ENCODE data around the gene SYNJ2. TPM values are rescaled to one million over a fixed set of nuclear protein-coding genes. Genes with fewer than 3 reads are reported as not detected.

The SYNJ2 gene
- total and polyA plus RNA-seq, 4 donors: 3.4 to 8.8 (median 4.8) TPM

DNA sequence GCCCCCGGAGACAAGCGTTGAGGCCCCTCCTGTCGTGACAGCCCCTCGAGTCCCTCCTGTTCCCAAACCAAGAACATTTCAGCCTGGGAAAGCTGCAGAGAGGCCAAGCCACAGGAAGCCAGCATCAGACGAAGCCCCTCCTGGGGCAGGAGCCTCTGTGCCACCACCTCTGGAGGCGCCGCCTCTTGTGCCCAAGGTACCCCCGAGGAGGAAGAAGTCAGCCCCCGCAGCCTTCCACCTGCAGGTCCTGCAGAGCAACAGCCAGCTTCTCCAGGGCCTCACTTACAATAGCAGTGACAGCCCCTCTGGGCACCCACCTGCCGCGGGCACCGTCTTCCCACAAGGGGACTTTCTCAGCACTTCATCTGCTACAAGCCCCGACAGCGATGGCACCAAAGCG, 114.0 kb downstream of the SYNJ2 start:
- H3K27me3 ChIP-seq (ENCODE audit: control insufficient read depth in 3 of 3, insufficient read depth in 3 of 3, low read length in 2 of 3): no peaks in the 10 kb centered on the region
- no peak for DNase-seq
- 94 to 95% methylated on average over 15 of the region's 15 CpGs for WGBS, 2 donors
- no peak overlapping the region for H3K9ac ChIP-seq (ENCODE audit: insufficient read depth in 1 of 2, low read length in 2 of 2)
- H3K27ac ChIP-seq (ENCODE audit: low read depth in 1 of 2, low read length in 1 of 2): no peak overlapping the region
- peaks cover 0 to 2% (median 0%) of the 10 kb centered on the region in 5 donors for H3K4me1 ChIP-seq (ENCODE audit: control insufficient read depth in 5 of 5, insufficient read depth in 5 of 5, low read length in 5 of 5)
- TF ChIP-seq, protein P1, sequence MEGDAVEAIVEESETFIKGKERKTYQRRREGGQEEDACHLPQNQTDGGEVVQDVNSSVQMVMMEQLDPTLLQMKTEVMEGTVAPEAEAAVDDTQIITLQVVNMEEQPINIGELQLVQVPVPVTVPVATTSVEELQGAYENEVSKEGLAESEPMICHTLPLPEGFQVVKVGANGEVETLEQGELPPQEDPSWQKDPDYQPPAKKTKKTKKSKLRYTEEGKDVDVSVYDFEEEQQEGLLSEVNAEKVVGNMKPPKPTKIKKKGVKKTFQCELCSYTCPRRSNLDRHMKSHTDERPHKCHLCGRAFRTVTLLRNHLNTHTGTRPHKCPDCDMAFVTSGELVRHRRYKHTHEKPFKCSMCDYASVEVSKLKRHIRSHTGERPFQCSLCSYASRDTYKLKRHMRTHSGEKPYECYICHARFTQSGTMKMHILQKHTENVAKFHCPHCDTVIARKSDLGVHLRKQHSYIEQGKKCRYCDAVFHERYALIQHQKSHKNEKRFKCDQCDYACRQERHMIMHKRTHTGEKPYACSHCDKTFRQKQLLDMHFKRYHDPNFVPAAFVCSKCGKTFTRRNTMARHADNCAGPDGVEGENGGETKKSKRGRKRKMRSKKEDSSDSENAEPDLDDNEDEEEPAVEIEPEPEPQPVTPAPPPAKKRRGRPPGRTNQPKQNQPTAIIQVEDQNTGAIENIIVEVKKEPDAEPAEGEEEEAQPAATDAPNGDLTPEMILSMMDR (IDR thresholded peaks at IDR 0.05; ENCODE audit: control extremely low read depth, extremely low read depth): no peak
- peaks cover 0 to 34% (median 13%) of the 10 kb centered on the region in 4 donors for H3K36me3 ChIP-seq (ENCODE audit: control insufficient read depth in 4 of 4, insufficient read depth in 4 of 4, low read length in 4 of 4)
- H3K9me3 ChIP-seq (ENCODE audit: control insufficient read depth in 4 of 4, insufficient read depth in 3 of 4, low read length in 3 of 4): no peaks in the 10 kb centered on the region
- no peak overlapping the region for H3K4me3 ChIP-seq
- ATAC-seq (ENCODE audit: insufficient read depth, low FRiP score): no peak

DNA sequence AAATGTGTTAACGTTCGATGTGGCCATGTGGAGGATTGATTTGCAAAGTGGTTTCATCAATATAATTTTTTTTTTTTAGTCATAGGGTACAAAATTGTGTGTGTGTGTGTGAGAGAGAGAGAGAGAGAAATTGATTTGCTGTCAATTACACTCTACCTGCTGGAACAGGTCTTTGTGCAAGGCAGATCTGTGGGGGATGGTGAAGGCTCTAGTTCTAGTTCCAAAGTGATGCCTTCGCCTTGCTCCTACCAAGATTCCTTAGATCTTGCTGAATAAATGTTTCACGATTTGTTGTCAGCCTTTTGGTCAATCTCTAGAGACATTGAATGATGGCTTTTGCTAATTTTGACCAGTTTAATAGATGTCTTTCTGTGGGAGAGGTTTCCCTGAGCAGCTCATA, 121.6 kb downstream of the SYNJ2 start:
- TF ChIP-seq, protein P1 (IDR thresholded peaks at IDR 0.05; ENCODE audit: control extremely low read depth, extremely low read depth): no peak
- H3K27ac ChIP-seq (ENCODE audit: low read depth in 1 of 2, low read length in 1 of 2): no peak overlapping the region
- H3K27me3 ChIP-seq (ENCODE audit: control insufficient read depth in 3 of 3, insufficient read depth in 3 of 3, low read length in 2 of 3): no peaks in the 10 kb centered on the region
- no peak overlapping the region for H3K4me3 ChIP-seq
- ATAC-seq (ENCODE audit: insufficient read depth, low FRiP score): no peak
- H3K36me3 ChIP-seq (ENCODE audit: control insufficient read depth in 4 of 4, insufficient read depth in 4 of 4, low read length in 4 of 4): no peaks in the 10 kb centered on the region
- peaks cover 0 to 2% (median 0%) of the 10 kb centered on the region in 5 donors for H3K4me1 ChIP-seq (ENCODE audit: control insufficient read depth in 5 of 5, insufficient read depth in 5 of 5, low read length in 5 of 5)
- DNase-seq: no peak
- 92 to 94% methylated on average over 4 of the region's 4 CpGs for WGBS, 2 donors
- H3K9ac ChIP-seq (ENCODE audit: insufficient read depth in 1 of 2, low read length in 2 of 2): no peak overlapping the region
- no peaks in the 10 kb centered on the region for H3K9me3 ChIP-seq (ENCODE audit: control insufficient read depth in 4 of 4, insufficient read depth in 3 of 4, low read length in 3 of 4)

DNA sequence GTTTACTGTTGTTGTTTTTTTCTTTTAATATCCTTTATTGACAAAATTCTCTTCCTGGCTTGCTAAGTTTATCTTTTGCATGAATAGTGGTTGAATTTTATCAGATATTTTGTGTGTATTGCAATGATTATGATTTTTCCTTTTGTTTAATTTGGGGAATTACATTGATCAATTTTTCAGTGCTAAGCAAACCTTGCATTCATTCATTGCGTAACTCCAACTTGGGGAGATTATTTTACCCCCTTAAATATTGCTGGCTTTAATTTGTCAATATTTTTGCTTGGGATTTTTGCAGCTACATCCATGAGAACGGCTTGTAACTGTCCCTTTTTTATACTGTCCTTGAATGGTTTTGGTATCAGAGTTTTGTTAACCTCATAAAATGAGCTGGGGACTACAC, 123.0 kb downstream of the SYNJ2 start:
- Histone ChIP-seq H3K27me3 (ENCODE audit: control insufficient read depth in 3 of 3, insufficient read depth in 3 of 3, low read length in 2 of 3) (no peaks in the 10 kb centered on the region), H3K4me3 (no peak overlapping the region), H3K36me3 (ENCODE audit: control insufficient read depth in 4 of 4, insufficient read depth in 4 of 4, low read length in 4 of 4) (peaks cover 0 to under 1% (median 0%) of the 10 kb centered on the region in 4 donors), H3K4me1 (ENCODE audit: control insufficient read depth in 5 of 5, insufficient read depth in 5 of 5, low read length in 5 of 5) (no peaks in the 10 kb centered on the region), H3K9ac (ENCODE audit: insufficient read depth in 1 of 2, low read length in 2 of 2) (no peak overlapping the region), H3K9me3 (ENCODE audit: control insufficient read depth in 4 of 4, insufficient read depth in 3 of 4, low read length in 3 of 4) (no peaks in the 10 kb centered on the region), H3K27ac (ENCODE audit: low read depth in 1 of 2, low read length in 1 of 2) (no peak overlapping the region)
- ATAC-seq (ENCODE audit: insufficient read depth, low FRiP score): no peak
- WGBS, 2 donors: 91 to 95% methylated on average over 2 of the region's 2 CpGs
- DNase-seq: no peak
- TF ChIP-seq, protein P1 (IDR thresholded peaks at IDR 0.05; ENCODE audit: control extremely low read depth, extremely low read depth): no peak

DNA sequence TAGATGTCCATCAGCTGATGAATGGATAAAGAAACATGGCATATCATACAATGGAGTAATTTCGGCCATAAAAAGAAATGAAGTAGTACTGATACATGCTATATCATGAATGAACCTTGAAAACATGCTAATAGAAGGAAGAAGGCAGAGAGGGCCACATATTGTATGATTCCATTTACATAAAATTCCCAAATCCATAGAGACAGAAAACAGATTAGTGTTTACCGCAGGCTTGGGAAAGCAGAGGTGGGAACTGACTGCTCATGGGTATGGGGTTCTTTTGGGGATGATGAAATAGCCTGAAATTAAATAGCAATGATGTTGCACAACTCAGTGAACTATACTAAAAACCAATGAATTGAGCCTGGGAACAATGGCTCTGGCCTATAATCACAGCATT, 128.1 kb downstream of the SYNJ2 start:
- Histone ChIP-seq H3K4me3 (no peak overlapping the region), H3K27ac (ENCODE audit: low read depth in 1 of 2, low read length in 1 of 2) (no peak overlapping the region), H3K9me3 (ENCODE audit: control insufficient read depth in 4 of 4, insufficient read depth in 3 of 4, low read length in 3 of 4) (no peaks in the 10 kb centered on the region), H3K27me3 (ENCODE audit: control insufficient read depth in 3 of 3, insufficient read depth in 3 of 3, low read length in 2 of 3) (no peaks in the 10 kb centered on the region), H3K9ac (ENCODE audit: insufficient read depth in 1 of 2, low read length in 2 of 2) (no peak overlapping the region), H3K36me3 (ENCODE audit: control insufficient read depth in 4 of 4, insufficient read depth in 4 of 4, low read length in 4 of 4) (peaks cover 0 to 10% (median 2%) of the 10 kb centered on the region in 4 donors), H3K4me1 (ENCODE audit: control insufficient read depth in 5 of 5, insufficient read depth in 5 of 5, low read length in 5 of 5) (no peaks in the 10 kb centered on the region)
- ATAC-seq (ENCODE audit: insufficient read depth, low FRiP score): no peak
- no peak for DNase-seq
- TF ChIP-seq, protein P1 (IDR thresholded peaks at IDR 0.05; ENCODE audit: control extremely low read depth, extremely low read depth): no peak
- WGBS, 2 donors: 87 to 94% methylated on average over 2 of the region's 2 CpGs

Data from lung (tissue), 12 donors.